ENCODE results near the gene RAB10. TPM values are rescaled to one million over a fixed set of nuclear protein-coding genes. Genes with fewer than 3 reads are reported as not detected.
A peak's percentile ranks its signal among the peaks of the same experiment; 100 is the strongest.

The RAB10 gene
- total and polyA plus RNA-seq, 9 of the 15 experiments (the other 6 are each of a cell fraction or from before 2014, with no cell fraction given): 25.1 to 214 (median 157) TPM

GRCh38 chr2:26174691-26175465, 141.0 kb downstream of the RAB10 start:
- no peaks in the 10 kb centered on the region for H3K9me3 ChIP-seq (replicated peaks; ENCODE audit: control insufficient read depth, insufficient read depth, low read depth, low read length)
- H2AFZ ChIP-seq (ENCODE audit: low read depth, low read length): no peak overlapping the region
- H3K4me3 ChIP-seq: no peak overlapping the region
- DNase-seq (ENCODE audit: extremely low read depth in 1 of 4, low spot score in 3 of 4): peak in 2 of 4 experiments; percentile 15 to 17
- no peak overlapping the region for H3K27ac ChIP-seq (ENCODE audit: extremely low read depth, low read depth, low read length)
- no peaks in the 10 kb centered on the region for H4K20me1 ChIP-seq (replicated peaks; ENCODE audit: control insufficient read depth, insufficient read depth, low read length)
- ATAC-seq: no peak
- no TSS peak for BruUV-seq (replicated peaks)
- peak overlapping the region in 1 of 2 experiments; percentile 75; a peak in 1 of 4 replicates for H3K9ac ChIP-seq (ENCODE audit: insufficient read depth in 1 of 2, low read depth in 2 of 2, low read length in 2 of 2)
- H3K79me2 ChIP-seq (ENCODE audit: control insufficient read depth, insufficient read depth, low read length): no peaks in the 10 kb centered on the region
- H3K27me3 ChIP-seq (ENCODE audit: control insufficient read depth in 2 of 2, insufficient read depth in 2 of 2, low read length in 2 of 2): no peaks in the 10 kb centered on the region
- peaks cover 4 to 57% of the 10 kb centered on the region in 2 experiments; a peak in 4 of 5 replicates for H3K4me1 ChIP-seq (replicated peaks in 1 of 2; ENCODE audit: control insufficient read depth in 2 of 2, insufficient read depth in 2 of 2, low read length in 2 of 2)
- no peaks in the 10 kb centered on the region for H3K9me1 ChIP-seq (ENCODE audit: control insufficient read depth, insufficient read depth, low read length)
- intact Hi-C loops (cut with micrococcal nuclease) (loop anchor here (5.0 kb wide), 1 partner anchor 292 kb away; no protein-coding TSS in a partner anchor), in situ Hi-C loops (cut with MboI) (no loop called here)
- CTCF ChIA-PET (ENCODE audit: low intra/inter-chr PET ratio): interaction anchor here (0.6 kb wide), 2 partner anchors 10 to 812 kb away, joined by 3 read pairs; no protein-coding TSS in a partner anchor
- FAIRE-seq: peak; percentile 66
- no peaks in the 10 kb centered on the region for H3K36me3 ChIP-seq (ENCODE audit: control insufficient read depth, insufficient read depth, low read length)
- POLR2A ChIA-PET: interaction anchor here (0.7 to 1.1 kb wide), 3 partner anchors 9 to 24 kb away, joined by 3 to 4 read pairs (median 3); no protein-coding TSS in a partner anchor
- 61% methylated on average over 6 of the region's 10 CpGs for WGBS (ENCODE audit: insufficient coverage, low coverage, missing lambda C conversion rate)
- H3K4me2 ChIP-seq (ENCODE audit: insufficient read depth, low read length): no peak overlapping the region
- TF ChIP-seq ZNF655 (CRISPR knock-in tag; IDR thresholded peaks at IDR 0.05): no peak
- TF ChIP-seq CLOCK (CRISPR knock-in tag; IDR thresholded peaks at IDR 0.05; ENCODE audit: borderline replicate concordance): no peak
- no peak for TF ChIP-seq KAT2B (IDR thresholded peaks at IDR 0.05; ENCODE audit: low read depth, low read length)
- no peak for TF ChIP-seq NFIX (CRISPR knock-in tag; IDR thresholded peaks at IDR 0.05; ENCODE audit: low read depth)
- TF ChIP-seq MTF1 (CRISPR knock-in tag; IDR thresholded peaks at IDR 0.05; ENCODE audit: borderline replicate concordance): no peak
- TF ChIP-seq SNAPC5 (CRISPR knock-in tag; IDR thresholded peaks at IDR 0.05): no peak
- TF ChIP-seq MEIS2 (IDR thresholded peaks at IDR 0.05; ENCODE audit: partially characterized antibody): peak; percentile 16
- 0 out of 2 replicates have a peak, but pooled peaks have one; percentile 18 for TF ChIP-seq EHMT2 (IDR thresholded peaks at IDR 0.05)
